ENCODE data around the gene CAPN3. TPM values are rescaled to one million over a fixed set of nuclear protein-coding genes. Genes with fewer than 3 reads are reported as not detected.
"Not testable (repeated sequence)": the region's sequence is repeated elsewhere in the genome, so short reads cannot be mapped to it uniquely, and the experiment has no call there.

Gene CAPN3
- total RNA-seq, 1 donor from 2014 or later, result 45.4 TPM

DNA sequence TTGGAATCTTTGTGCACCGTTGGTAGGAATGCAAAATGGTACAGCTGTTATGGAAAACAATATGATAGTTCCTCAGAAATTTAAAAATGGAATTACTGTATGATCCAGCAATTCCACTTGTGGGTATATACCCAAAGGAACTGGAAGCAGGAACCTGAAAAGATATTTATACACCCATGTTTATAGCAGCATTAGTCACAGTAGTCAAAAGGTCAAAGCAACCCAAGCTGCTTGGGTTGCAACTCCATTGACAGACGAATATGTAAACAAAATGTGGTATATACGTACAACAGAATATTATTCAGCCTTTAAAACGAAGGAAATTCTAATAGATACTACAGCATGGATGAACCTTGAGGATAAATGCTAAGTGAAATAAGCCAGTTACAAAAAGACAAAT, 35.0 kb upstream of the CAPN3 start:
- ATAC-seq, result no peak
- Histone ChIP-seq H3K27ac (no peak overlapping the region), H3K9me3 (no peaks in the 10 kb centered on the region), H3K4me1 (no peaks in the 10 kb centered on the region), H3K27me3 (no peaks in the 10 kb centered on the region), H3K36me3 (peaks cover 77% of the 10 kb centered on the region), H3K4me3 (no peak overlapping the region)
- TF ChIP-seq, protein P1, sequence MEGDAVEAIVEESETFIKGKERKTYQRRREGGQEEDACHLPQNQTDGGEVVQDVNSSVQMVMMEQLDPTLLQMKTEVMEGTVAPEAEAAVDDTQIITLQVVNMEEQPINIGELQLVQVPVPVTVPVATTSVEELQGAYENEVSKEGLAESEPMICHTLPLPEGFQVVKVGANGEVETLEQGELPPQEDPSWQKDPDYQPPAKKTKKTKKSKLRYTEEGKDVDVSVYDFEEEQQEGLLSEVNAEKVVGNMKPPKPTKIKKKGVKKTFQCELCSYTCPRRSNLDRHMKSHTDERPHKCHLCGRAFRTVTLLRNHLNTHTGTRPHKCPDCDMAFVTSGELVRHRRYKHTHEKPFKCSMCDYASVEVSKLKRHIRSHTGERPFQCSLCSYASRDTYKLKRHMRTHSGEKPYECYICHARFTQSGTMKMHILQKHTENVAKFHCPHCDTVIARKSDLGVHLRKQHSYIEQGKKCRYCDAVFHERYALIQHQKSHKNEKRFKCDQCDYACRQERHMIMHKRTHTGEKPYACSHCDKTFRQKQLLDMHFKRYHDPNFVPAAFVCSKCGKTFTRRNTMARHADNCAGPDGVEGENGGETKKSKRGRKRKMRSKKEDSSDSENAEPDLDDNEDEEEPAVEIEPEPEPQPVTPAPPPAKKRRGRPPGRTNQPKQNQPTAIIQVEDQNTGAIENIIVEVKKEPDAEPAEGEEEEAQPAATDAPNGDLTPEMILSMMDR (IDR thresholded peaks at IDR 0.05), result no peak
- intact Hi-C loops (cut with DNase I), result no loop called here
- no peak for DNase-seq

DNA sequence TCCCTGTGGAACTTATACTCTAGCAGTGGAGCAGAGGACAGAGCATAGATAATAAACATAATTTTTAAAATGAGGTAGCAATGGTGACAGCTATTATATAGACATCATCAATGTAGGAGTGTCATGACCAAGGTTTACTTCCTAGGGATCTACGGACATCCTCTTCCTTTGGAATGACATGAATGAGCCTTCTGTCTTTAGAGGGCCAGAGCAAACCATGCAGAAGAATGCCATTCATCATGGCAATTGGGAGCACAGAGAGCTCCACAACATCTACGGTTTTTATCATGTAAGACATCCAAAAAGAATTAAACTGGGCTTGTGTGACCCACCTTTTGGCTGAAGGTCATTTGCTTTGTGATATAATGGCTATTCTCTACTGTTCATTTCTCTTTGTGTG, 30.1 kb upstream of the CAPN3 start:
- Histone ChIP-seq H3K4me3 (no peak overlapping the region), H3K27me3 (no peaks in the 10 kb centered on the region), H3K27ac (no peak overlapping the region), H3K9me3 (no peaks in the 10 kb centered on the region), H3K4me1 (no peaks in the 10 kb centered on the region), H3K36me3 (peaks cover 68% of the 10 kb centered on the region)
- DNase-seq, result no peak
- intact Hi-C loops (cut with DNase I), result no loop called here
- TF ChIP-seq, protein P1 (IDR thresholded peaks at IDR 0.05), result no peak
- no peak for ATAC-seq

DNA sequence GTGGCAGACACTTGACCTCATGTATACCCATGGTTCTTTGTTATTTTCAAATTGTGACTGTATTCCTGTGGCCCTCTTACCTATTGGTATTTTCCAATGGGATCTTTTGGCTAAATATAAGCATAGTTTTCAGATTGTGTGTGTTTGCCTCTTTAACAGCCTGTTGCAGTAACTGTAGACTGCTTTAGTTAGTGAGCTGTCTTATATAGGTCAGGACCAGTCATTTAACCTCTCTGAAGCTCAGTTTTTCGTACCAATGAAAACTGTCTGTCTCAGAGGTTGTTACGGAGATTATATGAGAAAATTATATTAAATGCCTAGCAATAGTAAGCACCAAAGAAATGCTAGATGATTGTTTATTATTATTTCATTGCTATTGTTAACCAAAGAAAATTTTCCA, 29.3 kb upstream of the CAPN3 start:
- Histone ChIP-seq H3K4me1 (no peaks in the 10 kb centered on the region), H3K36me3 (peaks cover 59% of the 10 kb centered on the region), H3K9me3 (peaks cover 2% of the 10 kb centered on the region), H3K27ac (no peak overlapping the region), H3K4me3 (no peak overlapping the region), H3K27me3 (no peaks in the 10 kb centered on the region)
- ATAC-seq, result no peak
- intact Hi-C loops (cut with DNase I), result no loop called here
- TF ChIP-seq, protein P1 (IDR thresholded peaks at IDR 0.05), result no peak
- no peak for DNase-seq

DNA sequence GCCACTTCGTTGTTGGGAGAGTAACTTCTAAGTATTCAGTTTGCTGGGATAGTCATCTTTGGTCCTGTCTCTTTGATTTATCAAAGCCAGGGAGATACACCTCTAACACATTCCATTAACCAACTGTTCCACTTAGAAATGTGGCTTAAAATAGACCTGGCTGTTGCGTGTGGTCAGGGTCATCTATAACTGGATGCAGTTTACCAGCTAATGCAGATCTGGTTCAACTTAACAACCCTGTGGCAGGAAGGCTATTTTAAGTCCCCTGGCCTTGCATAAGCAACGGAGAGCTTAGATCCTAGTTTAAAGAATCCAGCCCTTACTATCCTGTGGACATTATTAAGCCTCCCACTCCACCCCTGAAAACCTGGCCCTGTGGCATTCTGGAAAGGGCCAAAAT, 28.1 kb upstream of the CAPN3 start:
- intact Hi-C loops (cut with DNase I), result no loop called here
- no peak overlapping the region for H3K4me3 ChIP-seq
- no peaks in the 10 kb centered on the region for H3K27me3 ChIP-seq
- ATAC-seq, result no peak
- TF ChIP-seq, protein P1 (IDR thresholded peaks at IDR 0.05), result no peak
- H3K36me3 ChIP-seq, result peaks cover 47% of the 10 kb centered on the region
- H3K9me3 ChIP-seq, result peaks cover 6% of the 10 kb centered on the region
- H3K27ac ChIP-seq, result no peak overlapping the region
- no peaks in the 10 kb centered on the region for H3K4me1 ChIP-seq
- no peak for DNase-seq

DNA sequence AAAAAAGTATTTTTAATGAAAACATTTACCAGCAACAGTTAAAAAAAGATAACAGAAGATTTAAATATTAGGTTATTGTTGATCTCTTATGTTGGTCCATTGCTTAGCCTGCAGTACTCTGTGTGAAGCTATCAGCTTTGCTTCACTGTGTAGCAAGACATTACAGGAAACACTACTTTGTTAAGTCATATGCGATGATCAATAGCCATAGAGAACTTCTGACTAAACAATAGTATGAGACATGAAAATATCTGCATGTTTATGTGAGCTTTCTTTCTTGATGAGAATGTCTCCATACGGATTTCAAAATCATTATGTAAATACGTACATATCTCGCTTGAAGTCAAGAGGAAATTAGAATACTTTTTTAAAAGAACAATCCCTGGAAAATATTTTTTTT, 27.0 kb upstream of the CAPN3 start:
- intact Hi-C loops (cut with DNase I), result no loop called here
- Histone ChIP-seq H3K27me3 (no peaks in the 10 kb centered on the region), H3K27ac (no peak overlapping the region), H3K9me3 (peaks cover 6% of the 10 kb centered on the region), H3K36me3 (peaks cover 36% of the 10 kb centered on the region), H3K4me1 (no peaks in the 10 kb centered on the region), H3K4me3 (no peak overlapping the region)
- TF ChIP-seq, protein P1 (IDR thresholded peaks at IDR 0.05), result no peak
- ATAC-seq, result no peak
- DNase-seq, result no peak

DNA sequence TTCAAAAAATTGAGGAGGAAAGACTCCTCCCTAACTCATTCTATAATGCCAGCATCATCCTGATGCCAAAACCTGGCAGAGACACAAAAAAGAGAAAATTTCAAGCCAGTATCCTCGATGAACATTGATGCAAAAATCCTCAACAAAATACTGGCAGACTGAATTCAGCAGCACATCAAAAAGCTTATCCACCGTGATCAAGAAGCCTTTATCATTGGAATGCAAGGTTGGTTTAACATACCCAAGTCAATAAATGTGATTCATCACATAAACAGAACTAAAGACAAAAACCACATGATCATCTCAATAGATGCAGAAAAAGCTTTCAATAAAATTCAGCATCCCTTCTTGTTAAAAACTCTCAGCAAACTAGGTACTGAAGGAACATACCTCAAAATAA, 24.2 kb upstream of the CAPN3 start:
- no peaks in the 10 kb centered on the region for H3K4me1 ChIP-seq
- no peaks in the 10 kb centered on the region for H3K27me3 ChIP-seq
- ATAC-seq (no peak), DNase-seq (no peak)
- peaks cover 11% of the 10 kb centered on the region for H3K36me3 ChIP-seq
- intact Hi-C loops (cut with DNase I), result no loop called here
- H3K4me3 ChIP-seq, result no peak overlapping the region
- H3K9me3 ChIP-seq, result peaks cover 6% of the 10 kb centered on the region
- H3K27ac ChIP-seq, result no peak overlapping the region
- TF ChIP-seq, protein P1 (IDR thresholded peaks at IDR 0.05), result no peak

DNA sequence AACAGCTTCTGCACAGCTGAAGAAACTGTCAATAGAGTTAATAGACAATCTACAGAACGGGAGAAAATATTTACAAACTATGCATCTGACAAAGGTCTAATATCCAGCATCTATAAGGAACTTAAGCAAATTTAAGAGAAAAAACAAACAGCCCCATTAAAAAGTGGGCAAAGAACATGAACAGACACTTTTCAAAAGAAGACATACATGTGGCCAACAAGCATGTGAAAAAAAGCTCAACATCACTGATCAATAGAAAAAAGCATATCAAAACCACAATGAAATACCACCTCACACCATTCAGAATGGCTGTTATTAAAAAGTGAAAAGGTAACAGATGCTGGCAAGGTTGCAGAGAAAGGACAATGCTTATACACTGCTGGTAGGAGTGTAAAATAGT, 22.7 kb upstream of the CAPN3 start:
- H3K4me1 ChIP-seq; H3K27me3 ChIP-seq; H3K9me3 ChIP-seq; intact Hi-C loops (cut with DNase I); H3K4me3 ChIP-seq; H3K27ac ChIP-seq; ATAC-seq; DNase-seq; H3K36me3 ChIP-seq: not testable (repeated sequence)

DNA sequence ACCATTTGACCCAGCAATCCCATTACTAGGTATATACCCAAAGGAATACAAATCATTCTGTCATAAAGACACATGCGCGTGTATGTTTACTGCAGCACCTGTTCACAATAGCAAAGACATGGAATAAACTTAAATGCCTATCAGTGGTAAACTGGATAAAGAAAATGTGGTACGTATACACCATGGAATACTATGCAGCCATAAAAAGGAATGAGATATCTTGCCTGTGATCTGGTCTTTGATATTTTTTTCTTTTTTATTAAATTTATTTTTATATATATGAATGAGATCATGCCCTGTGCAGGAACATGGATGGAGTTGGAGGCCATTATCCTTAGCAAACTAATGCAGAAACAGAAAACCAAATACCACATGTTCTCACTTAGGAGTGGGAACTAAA, 22.2 kb upstream of the CAPN3 start:
- H3K4me1 ChIP-seq; ATAC-seq; H3K27me3 ChIP-seq; H3K9me3 ChIP-seq; intact Hi-C loops (cut with DNase I); H3K4me3 ChIP-seq; H3K36me3 ChIP-seq; DNase-seq; H3K27ac ChIP-seq: not testable (repeated sequence)

Measured in upper lobe of right lung (tissue), 1 donor.